Keratinocyte (primary cell): ENCODE data around the gene SARNP. TPM values are rescaled to one million over a fixed set of nuclear protein-coding genes. Genes with fewer than 3 reads are reported as not detected.
A peak's percentile ranks its signal among the peaks of the same experiment; 100 is the strongest.

Experiments
- DNase-seq: peaks from one replicate; pipeline ENCODE4 v3.0.0-alpha.2; 2011; ENCODE audit warnings: low read depth, missing footprints, low spot score
- FAIRE-seq: peaks from 2 replicates; lab custom pipeline; 2011; peaks lifted over from hg19 to GRCh38; lab: Jason Lieb, UNC
- H2AFZ ChIP-seq: 2 replicates; pipeline ENCODE4 v1.6.0; 2012; ENCODE audit warnings: low read length, control low read depth, inconsistent platforms; ENCODE audit not compliant: control insufficient read depth
- H3K27ac ChIP-seq: 2 replicates; pipeline ENCODE4 v1.5.1; 2011; ENCODE audit warnings: low read length; ENCODE audit not compliant: control insufficient read depth, insufficient read depth
- H3K27me3 ChIP-seq: 3 replicates; pipeline ENCODE4 v1.6.0; 2011; ENCODE audit warnings: low read length; ENCODE audit not compliant: control insufficient read depth, insufficient read depth; ENCODE audit errors: extremely low read depth
- H3K36me3 ChIP-seq, 2 experiments: 2 replicates in 1 of 2; 3 replicates in 1 of 2; pipeline ENCODE4 v1.5.1; 2011; ENCODE audit warnings: low read length in 2 of 2, mild to moderate bottlenecking in 1 of 2; ENCODE audit not compliant: control insufficient read depth in 2 of 2, insufficient read depth in 2 of 2; ENCODE audit errors: extremely low read depth in 1 of 2
- H3K4me1 ChIP-seq: 3 replicates; pipeline ENCODE4 v1.5.1; 2011; ENCODE audit warnings: low read length; ENCODE audit not compliant: control insufficient read depth, insufficient read depth; ENCODE audit errors: extremely low read depth
- H3K4me2 ChIP-seq: 3 replicates; pipeline ENCODE4 v1.6.0; 2011; ENCODE audit warnings: low read depth, low read length; ENCODE audit not compliant: control insufficient read depth, insufficient read depth; ENCODE audit errors: extremely low read depth
- H3K4me3 ChIP-seq, 3 experiments: fragments of 200-600 bp in 1 of 3; sonication (generic) in 1 of 3; 2 replicates in 2 of 3; 3 replicates in 1 of 3; pipeline ENCODE4 v1.5.1; 2011 to 2016; ENCODE audit warnings: low read length in 3 of 3, mild to moderate bottlenecking in 3 of 3, control low read depth in 2 of 3, inconsistent platforms in 1 of 3, low read depth in 1 of 3, mixed read lengths in 1 of 3, mixed run types in 1 of 3, moderate library complexity in 1 of 3; ENCODE audit not compliant: control insufficient read depth in 2 of 3, insufficient read depth in 2 of 3; ENCODE audit errors: extremely low read depth in 1 of 3
- H3K79me2 ChIP-seq: 2 replicates; pipeline ENCODE4 v1.6.0; 2012; ENCODE audit warnings: low read length; ENCODE audit not compliant: control insufficient read depth, insufficient read depth
- H3K9ac ChIP-seq: 3 replicates; pipeline ENCODE4 v1.6.0; 2011; ENCODE audit warnings: low read length; ENCODE audit not compliant: control insufficient read depth, insufficient read depth; ENCODE audit errors: extremely low read depth
- H3K9me1 ChIP-seq: 3 replicates; pipeline ENCODE4 v1.6.0; 2011; ENCODE audit warnings: low read length; ENCODE audit not compliant: control insufficient read depth, insufficient read depth; ENCODE audit errors: extremely low read depth
- H3K9me3 ChIP-seq: 2 replicates; pipeline ENCODE4 v1.5.1; 2012; ENCODE audit warnings: low read depth, low read length; ENCODE audit not compliant: control insufficient read depth
- H4K20me1 ChIP-seq: 3 replicates; pipeline ENCODE4 v1.6.0; 2011; ENCODE audit warnings: low read length; ENCODE audit not compliant: control insufficient read depth, insufficient read depth; ENCODE audit errors: extremely low read depth
- EZH2 ChIP-seq: IDR thresholded peaks from one replicate; pipeline ENCODE4 v1.6.1; 2012; ENCODE audit warnings: inconsistent platforms, mild to moderate bottlenecking, low read length, moderate library complexity
- dilution Hi-C: fragments of 300-500 bp; cut with MboI; formaldehyde crosslinking; loops from one replicate; pipeline ENCODE4 v1.7.0; 2020; ENCODE audit warnings: low sequenced_read_pairs; ENCODE audit not compliant: extremely low pct_ligation_motif_present
- polyA plus RNA-seq, 5 experiments: library from polyadenylated mRNA; depleted of rRNA in 3 of 5; stranded (reverse) in 3 of 5; stranded (forward) in 1 of 5; unstranded in 1 of 5; fragments of >200 nt; gene quantifications; 1 replicate in 1 of 5; 2 replicates in 3 of 5; 3 replicates in 1 of 5; pipeline versions ENCODE4 v1.2.1 to v1.2.3, GENCODE V29; 2011 to 2012; ENCODE audit warnings: missing spikeins in 2 of 5, low read depth in 1 of 5, low replicate concordance in 1 of 5
- TF ChIP-seq, protein P1 (sequence below), 3 experiments: IDR thresholded peaks in 1 of 3; conservative IDR thresholded peaks in 1 of 3; optimal IDR thresholded peaks in 1 of 3; 2 replicates in 2 of 3; 3 replicates in 1 of 3; pipeline versions ENCODE3 to v1.5.1; 2011; ENCODE audit warnings: low read length in 3 of 3, mild to moderate bottlenecking in 3 of 3, moderate library complexity in 2 of 3, control low read depth in 1 of 3, inconsistent platforms in 1 of 3; ENCODE audit not compliant: insufficient read depth in 2 of 3; ENCODE audit errors: extremely low read depth in 1 of 3

The SARNP gene
- polyA plus RNA-seq, 1 donor (not counting 4 experiments of a cell fraction or from before 2014, with no cell fraction given) = 168 TPM

DNA sequence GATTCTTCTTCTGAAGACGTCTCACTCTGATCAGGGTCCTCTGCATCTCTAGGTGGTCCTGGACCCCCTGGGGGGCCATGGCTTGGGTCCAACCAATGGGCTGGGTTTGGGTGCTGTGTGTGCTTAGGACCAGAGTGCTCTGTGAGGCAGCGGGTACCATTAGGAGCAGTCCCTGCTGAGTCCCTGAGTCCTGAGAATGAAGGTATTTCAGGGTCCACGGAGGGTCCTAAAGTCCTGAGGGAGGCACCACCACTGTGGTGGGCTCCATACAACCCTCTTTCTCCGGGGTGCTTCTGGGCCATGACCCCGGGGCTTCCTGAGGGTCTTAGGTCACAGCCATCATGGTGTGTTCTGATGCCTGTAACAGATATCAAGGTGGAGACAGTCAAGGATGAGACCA is 10.8 kb upstream of the SARNP start:
- no peaks in the 10 kb centered on the region for H3K9me3 ChIP-seq
- H3K9ac ChIP-seq = peak overlapping the region; percentile 84
- FAIRE-seq (no peak), DNase-seq (no peak)
- no peak for TF ChIP-seq EZH2
- TF ChIP-seq, protein P1, sequence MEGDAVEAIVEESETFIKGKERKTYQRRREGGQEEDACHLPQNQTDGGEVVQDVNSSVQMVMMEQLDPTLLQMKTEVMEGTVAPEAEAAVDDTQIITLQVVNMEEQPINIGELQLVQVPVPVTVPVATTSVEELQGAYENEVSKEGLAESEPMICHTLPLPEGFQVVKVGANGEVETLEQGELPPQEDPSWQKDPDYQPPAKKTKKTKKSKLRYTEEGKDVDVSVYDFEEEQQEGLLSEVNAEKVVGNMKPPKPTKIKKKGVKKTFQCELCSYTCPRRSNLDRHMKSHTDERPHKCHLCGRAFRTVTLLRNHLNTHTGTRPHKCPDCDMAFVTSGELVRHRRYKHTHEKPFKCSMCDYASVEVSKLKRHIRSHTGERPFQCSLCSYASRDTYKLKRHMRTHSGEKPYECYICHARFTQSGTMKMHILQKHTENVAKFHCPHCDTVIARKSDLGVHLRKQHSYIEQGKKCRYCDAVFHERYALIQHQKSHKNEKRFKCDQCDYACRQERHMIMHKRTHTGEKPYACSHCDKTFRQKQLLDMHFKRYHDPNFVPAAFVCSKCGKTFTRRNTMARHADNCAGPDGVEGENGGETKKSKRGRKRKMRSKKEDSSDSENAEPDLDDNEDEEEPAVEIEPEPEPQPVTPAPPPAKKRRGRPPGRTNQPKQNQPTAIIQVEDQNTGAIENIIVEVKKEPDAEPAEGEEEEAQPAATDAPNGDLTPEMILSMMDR (optimal IDR thresholded peaks at IDR 0.05 in 1 of 3, IDR thresholded peaks at IDR 0.05 in 1 of 3, conservative IDR thresholded peaks at IDR 0.05 in 1 of 3; ENCODE audit: extremely low read depth in 1 of 3, insufficient read depth in 2 of 3, low read length in 3 of 3) = no peak
- H3K4me1 ChIP-seq = peaks cover 27% of the 10 kb centered on the region
- peaks cover 3% of the 10 kb centered on the region for H3K9me1 ChIP-seq
- H3K36me3 ChIP-seq = peaks cover 0 to 3% of the 10 kb centered on the region in 2 experiments
- no peaks in the 10 kb centered on the region for H4K20me1 ChIP-seq
- peaks cover 36% of the 10 kb centered on the region for H3K79me2 ChIP-seq
- peak overlapping the region; percentile 88 to 98 (median 93) for H3K4me3 ChIP-seq
- H3K27ac ChIP-seq = no peak overlapping the region
- no peaks in the 10 kb centered on the region for H3K27me3 ChIP-seq
- dilution Hi-C loops = no loop called here
- no peak overlapping the region for H2AFZ ChIP-seq
- H3K4me2 ChIP-seq = peak overlapping the region; percentile 81

- Histone ChIP-seq H3K79me2 (peaks cover 36% of the 10 kb centered on the region), H3K36me3 (peaks cover 5 to 6% of the 10 kb centered on the region in 2 experiments), H3K9me1 (peaks cover 6% of the 10 kb centered on the region), H3K4me3 (no peak overlapping the region), H3K27me3 (no peaks in the 10 kb centered on the region), H2AFZ (no peak overlapping the region), H3K9me3 (no peaks in the 10 kb centered on the region), H3K27ac (no peak overlapping the region), H3K4me2 (peak overlapping the region; percentile 81), H3K4me1 (peaks cover 27% of the 10 kb centered on the region), H4K20me1 (no peaks in the 10 kb centered on the region), H3K9ac (no peak overlapping the region)
- dilution Hi-C loops = no loop called here
- FAIRE-seq (no peak), DNase-seq (no peak)
- TF ChIP-seq EZH2 = no peak
- TF ChIP-seq, protein P1 (optimal IDR thresholded peaks at IDR 0.05 in 1 of 3, IDR thresholded peaks at IDR 0.05 in 1 of 3, conservative IDR thresholded peaks at IDR 0.05 in 1 of 3; ENCODE audit: extremely low read depth in 1 of 3, insufficient read depth in 2 of 3, low read length in 3 of 3) = no peak
These were observed 10.3 kb upstream of the SARNP start for GRCh38 chr12:55827806-55828205.
